H9 (cell line): ENCODE data around the gene ZC3H7B. TPM values are rescaled to one million over a fixed set of nuclear protein-coding genes. Genes with fewer than 3 reads are reported as not detected.

Source experiments
- DNase-seq: peaks from one replicate; pipeline ENCODE4 v3.0.0-alpha.2; 2017
- H2AFZ ChIP-seq: one replicate; pipeline ENCODE4 v1.6.1; 2013; ENCODE audit warnings: mild to moderate bottlenecking, low read length, control low read depth, moderate library complexity
- H2AK5ac ChIP-seq: 2 replicates; pipeline ENCODE4 v1.6.1; 2013; ENCODE audit warnings: low read length, control low read depth, mixed read lengths; ENCODE audit not compliant: insufficient read length
- H2BK120ac ChIP-seq: one replicate; pipeline ENCODE4 v1.6.1; 2013; ENCODE audit warnings: low read depth, mild to moderate bottlenecking, low read length, control low read depth, inconsistent platforms; ENCODE audit not compliant: poor library complexity, severe bottlenecking
- H2BK12ac ChIP-seq: 2 replicates; pipeline ENCODE4 v1.6.1; 2013; ENCODE audit warnings: low read length, control low read depth, mixed read lengths, low read depth; ENCODE audit not compliant: insufficient read length
- H2BK15ac ChIP-seq: 2 replicates; pipeline ENCODE4 v1.6.1; 2013; ENCODE audit warnings: low read depth, low read length, control low read depth
- H2BK20ac ChIP-seq: one replicate; pipeline ENCODE4 v1.6.1; 2013; ENCODE audit warnings: low read depth, mild to moderate bottlenecking, low read length, control low read depth, inconsistent platforms; ENCODE audit not compliant: poor library complexity, severe bottlenecking
- H2BK5ac ChIP-seq: 2 replicates; pipeline ENCODE4 v1.6.1; 2013; ENCODE audit warnings: low read length, control low read depth, mixed read lengths; ENCODE audit not compliant: insufficient read length
- H3K14ac ChIP-seq: 2 replicates; pipeline ENCODE4 v1.6.1; 2013; ENCODE audit warnings: low read length, control low read depth; ENCODE audit not compliant: insufficient read depth
- H3K18ac ChIP-seq: 2 replicates; pipeline ENCODE4 v1.6.1; 2013; ENCODE audit warnings: low read depth, mild to moderate bottlenecking, mixed read lengths, low read length, control low read depth; ENCODE audit not compliant: insufficient read length
- H3K23ac ChIP-seq: 2 replicates; pipeline ENCODE4 v1.6.1; 2013; ENCODE audit warnings: low read length, control low read depth, mixed read lengths, low read depth; ENCODE audit not compliant: insufficient read length
- H3K23me2 ChIP-seq: 2 replicates; pipeline ENCODE4 v1.6.1; 2013; ENCODE audit warnings: low read depth, mild to moderate bottlenecking, mixed read lengths, low read length, control low read depth; ENCODE audit not compliant: insufficient read length, poor library complexity, severe bottlenecking
- H3K27ac ChIP-seq: 2 replicates; pipeline ENCODE4 v1.5.1; 2013; ENCODE audit warnings: low read length, control low read depth, mixed read lengths, low read depth; ENCODE audit not compliant: insufficient read length
- H3K27me3 ChIP-seq: 2 replicates; pipeline ENCODE4 v1.6.1; 2013; ENCODE audit warnings: low read length, control low read depth, inconsistent platforms; ENCODE audit not compliant: insufficient read depth
- H3K4ac ChIP-seq: 2 replicates; pipeline ENCODE4 v1.6.1; 2013; ENCODE audit warnings: low read depth, mild to moderate bottlenecking, control low read depth, inconsistent platforms, low read length, moderate library complexity
- H3K4me1 ChIP-seq: 2 replicates; pipeline ENCODE4 v1.6.1; 2013; ENCODE audit warnings: low read length, control low read depth, inconsistent platforms; ENCODE audit not compliant: insufficient read depth
- H3K4me2 ChIP-seq: 2 replicates; pipeline ENCODE4 v1.6.1; 2013; ENCODE audit warnings: low read length, control low read depth, mixed read lengths; ENCODE audit not compliant: insufficient read length, insufficient read depth
- H3K56ac ChIP-seq: 2 replicates; pipeline ENCODE4 v1.6.1; 2013; ENCODE audit warnings: low read depth, mild to moderate bottlenecking, mixed read lengths, low read length, control low read depth; ENCODE audit not compliant: insufficient read length
- H3K79me1 ChIP-seq: 2 replicates; pipeline ENCODE4 v1.6.1; 2013; ENCODE audit warnings: low read depth, mild to moderate bottlenecking, moderate library complexity, low read length, control low read depth, inconsistent platforms; ENCODE audit not compliant: insufficient read depth, poor library complexity, severe bottlenecking
- H3K79me2 ChIP-seq: 2 replicates; pipeline ENCODE4 v1.6.1; 2013; ENCODE audit warnings: low read length, control low read depth, inconsistent platforms; ENCODE audit not compliant: insufficient read depth
- H3K9ac ChIP-seq: 2 replicates; pipeline ENCODE4 v1.6.1; 2013; ENCODE audit warnings: low read length, control low read depth, mixed read lengths; ENCODE audit not compliant: insufficient read length; ENCODE audit errors: extremely low read depth
- H3K9me3 ChIP-seq: one replicate; pipeline ENCODE4 v1.6.1; 2013; ENCODE audit warnings: low read depth, low read length, inconsistent platforms; ENCODE audit not compliant: control insufficient read depth
- H3T11ph ChIP-seq: one replicate; pipeline ENCODE4 v1.6.1; 2013; ENCODE audit warnings: mild to moderate bottlenecking, low read length, control low read depth, inconsistent platforms
- H4K20me1 ChIP-seq: one replicate; pipeline ENCODE4 v1.6.1; 2013; ENCODE audit not compliant: control insufficient read depth, insufficient read length, insufficient read depth
- H4K5ac ChIP-seq: 2 replicates; pipeline ENCODE4 v1.6.1; 2013; ENCODE audit warnings: low read depth, mild to moderate bottlenecking, mixed read lengths, low read length, control low read depth; ENCODE audit not compliant: insufficient read length
- H4K8ac ChIP-seq: replicated peaks from 2 replicates; pipeline ENCODE4 v1.6.1; 2013; ENCODE audit warnings: low read length, control low read depth, mixed read lengths, low read depth; ENCODE audit not compliant: insufficient read length
- H4K91ac ChIP-seq: 2 replicates; pipeline ENCODE4 v1.6.1; 2013; ENCODE audit warnings: low read depth, mild to moderate bottlenecking, moderate library complexity, mixed read lengths, low read length, control low read depth; ENCODE audit not compliant: insufficient read length
- H3K27ac Mint-ChIP-seq, 3 experiments: 2 replicates in 2 of 3; 3 replicates in 1 of 3; pipeline ENCODE4 v1.8.0; 2020 to 2021; ENCODE audit warnings: mixed read lengths in 3 of 3, mild to moderate bottlenecking in 1 of 3, moderate library complexity in 1 of 3
- H3K27me3 Mint-ChIP-seq: 2 replicates; pipeline ENCODE4 v1.8.0; 2021; ENCODE audit warnings: low read depth, mild to moderate bottlenecking, moderate library complexity, mixed read lengths
- H3K36me3 Mint-ChIP-seq, 3 experiments: 2 replicates in 2 of 3; 3 replicates in 1 of 3; pipeline ENCODE4 v1.8.0; 2020 to 2021; ENCODE audit warnings: low read depth in 3 of 3, mixed read lengths in 3 of 3; ENCODE audit not compliant: insufficient read depth in 1 of 3
- H3K4me1 Mint-ChIP-seq, 2 experiments: 2 replicates each; pipeline ENCODE4 v1.8.0; 2020; ENCODE audit warnings: mixed read lengths in 2 of 2
- H3K4me3 Mint-ChIP-seq, 2 experiments: 2 replicates in 1 of 2; 3 replicates in 1 of 2; pipeline ENCODE4 v1.8.0; 2020 to 2021; ENCODE audit warnings: mild to moderate bottlenecking in 2 of 2, mixed read lengths in 2 of 2, moderate library complexity in 1 of 2
- H3K9me3 Mint-ChIP-seq, 2 experiments: 2 replicates in 1 of 2; 3 replicates in 1 of 2; pipeline ENCODE4 v1.8.0; 2020; ENCODE audit warnings: mild to moderate bottlenecking in 2 of 2, mixed read lengths in 2 of 2, moderate library complexity in 1 of 2
- WGBS: extraction: QIAGEN DNeasy Blood & Tissue Kit; methylation state at CpG from one replicate; pipeline ENCODE4 v1.1.7; 2013; ENCODE audit warnings: missing lambda C conversion rate, low lambda C conversion rate, mixed read lengths; ENCODE audit not compliant: insufficient read length; ENCODE audit errors: extremely low coverage; 5-methylcytosine and 5-hydroxymethylcytosine counted together
- total RNA-seq: library from RNA; stranded (reverse); gene quantifications from 2 replicates; pipeline ENCODE4 v1.2.1, GENCODE V29; 2021
- TF ChIP-seq, protein P1 (sequence below): fragments of 200-600 bp; sonication (generic); conservative IDR thresholded peaks from 3 replicates; pipeline ENCODE4 v1.8.0; 2021; ENCODE audit warnings: antibody characterized with exemption, mild to moderate bottlenecking

ZC3H7B gene
- total RNA-seq, 1 experiment from 2014 or later: 69.3 TPM

DNA sequence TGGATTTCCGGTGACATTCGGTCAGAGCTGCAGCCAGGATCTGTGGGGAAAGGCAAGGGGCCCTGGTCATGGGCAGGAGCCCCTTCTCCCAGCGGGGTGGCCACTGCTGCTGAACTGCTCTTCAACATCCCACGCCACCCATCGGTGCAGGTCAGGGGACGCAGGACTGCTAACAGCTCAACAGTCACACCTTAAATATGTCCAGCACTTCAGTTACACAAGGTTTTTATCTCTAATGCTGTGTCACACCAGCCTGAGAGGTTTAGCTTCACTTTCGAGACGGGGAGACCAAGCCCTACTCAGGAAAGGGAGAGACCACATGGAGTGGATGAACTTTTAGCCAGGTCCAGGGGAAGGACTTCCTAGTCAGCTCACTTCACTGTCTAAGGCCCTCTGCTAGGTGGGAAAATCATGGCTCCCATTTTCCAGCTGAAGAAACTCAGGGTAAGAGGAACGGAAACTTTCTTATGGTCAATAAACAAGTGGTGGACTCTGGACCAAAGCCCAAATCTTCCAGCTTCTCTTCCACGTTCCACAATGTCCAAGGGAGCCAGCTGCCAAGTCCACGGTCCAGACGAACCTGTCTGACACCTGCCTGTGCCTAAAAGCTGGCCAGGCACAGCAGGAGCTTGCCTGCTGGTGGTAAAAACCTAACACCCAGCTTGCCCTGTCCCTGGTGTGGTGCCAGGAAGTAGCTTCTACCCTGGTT lies 39.6 kb upstream of the ZC3H7B start:
- H3K4ac ChIP-seq: no peak overlapping the region
- no peak overlapping the region for H3K56ac ChIP-seq
- no peak overlapping the region for H2BK15ac ChIP-seq
- no peak overlapping the region for H3K9ac ChIP-seq
- no peak overlapping the region for H3K4me3 Mint-ChIP-seq
- no peak for DNase-seq
- H3K4me2 ChIP-seq: no peak overlapping the region
- no peak overlapping the region for H3K27ac ChIP-seq
- peaks cover 67 to 98% (median 94%) of the 10 kb centered on the region in 3 experiments for H3K36me3 Mint-ChIP-seq
- H2BK12ac ChIP-seq: no peak overlapping the region
- H3K79me1 ChIP-seq: no peaks in the 10 kb centered on the region
- no peaks in the 10 kb centered on the region for H3K23me2 ChIP-seq
- H2BK120ac ChIP-seq: no peak overlapping the region
- peaks cover 6 to 17% of the 10 kb centered on the region in 2 experiments; a peak in 3 of 4 replicates for H3K4me1 Mint-ChIP-seq
- H2BK20ac ChIP-seq: no peak overlapping the region
- H3K18ac ChIP-seq: no peak overlapping the region
- no peak overlapping the region for H4K5ac ChIP-seq
- H3K27ac Mint-ChIP-seq: peak overlapping the region in 1 of 3 experiments; percentile 53; a peak in 1 of 7 replicates
- no peaks in the 10 kb centered on the region for H3K27me3 Mint-ChIP-seq
- no peak overlapping the region for H3K23ac ChIP-seq
- H3K27me3 ChIP-seq: no peaks in the 10 kb centered on the region
- H2AK5ac ChIP-seq: no peak overlapping the region
- H4K8ac ChIP-seq: no peak overlapping the region
- no peak overlapping the region for H2BK5ac ChIP-seq
- WGBS: no CpG with 5 or more reads among the region's 12 CpGs
- no peak overlapping the region for H3T11ph ChIP-seq
- H3K14ac ChIP-seq: no peak overlapping the region
- H3K9me3 ChIP-seq: no peaks in the 10 kb centered on the region
- no peaks in the 10 kb centered on the region for H4K20me1 ChIP-seq
- no peak overlapping the region for H4K91ac ChIP-seq
- no peaks in the 10 kb centered on the region for H3K79me2 ChIP-seq
- H3K9me3 Mint-ChIP-seq: no peaks in the 10 kb centered on the region
- no peaks in the 10 kb centered on the region for H3K4me1 ChIP-seq
- TF ChIP-seq, protein P1, sequence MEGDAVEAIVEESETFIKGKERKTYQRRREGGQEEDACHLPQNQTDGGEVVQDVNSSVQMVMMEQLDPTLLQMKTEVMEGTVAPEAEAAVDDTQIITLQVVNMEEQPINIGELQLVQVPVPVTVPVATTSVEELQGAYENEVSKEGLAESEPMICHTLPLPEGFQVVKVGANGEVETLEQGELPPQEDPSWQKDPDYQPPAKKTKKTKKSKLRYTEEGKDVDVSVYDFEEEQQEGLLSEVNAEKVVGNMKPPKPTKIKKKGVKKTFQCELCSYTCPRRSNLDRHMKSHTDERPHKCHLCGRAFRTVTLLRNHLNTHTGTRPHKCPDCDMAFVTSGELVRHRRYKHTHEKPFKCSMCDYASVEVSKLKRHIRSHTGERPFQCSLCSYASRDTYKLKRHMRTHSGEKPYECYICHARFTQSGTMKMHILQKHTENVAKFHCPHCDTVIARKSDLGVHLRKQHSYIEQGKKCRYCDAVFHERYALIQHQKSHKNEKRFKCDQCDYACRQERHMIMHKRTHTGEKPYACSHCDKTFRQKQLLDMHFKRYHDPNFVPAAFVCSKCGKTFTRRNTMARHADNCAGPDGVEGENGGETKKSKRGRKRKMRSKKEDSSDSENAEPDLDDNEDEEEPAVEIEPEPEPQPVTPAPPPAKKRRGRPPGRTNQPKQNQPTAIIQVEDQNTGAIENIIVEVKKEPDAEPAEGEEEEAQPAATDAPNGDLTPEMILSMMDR: no peak
- H2AFZ ChIP-seq: no peak overlapping the region
